MM.1S (cell line): ENCODE measurements around the gene C21orf58.

Source experiments
- DNase-seq: peaks from one replicate; pipeline ENCODE4 v3.0.0-alpha.2; 2015
- H2AFZ ChIP-seq: fragments of 300-600 bp; sonication (generic); 2 replicates; pipeline ENCODE4 v1.6.0; 2016; ENCODE audit warnings: antibody characterized with exemption, low read length
- H3F3A ChIP-seq: fragments of 300-600 bp; sonication (generic); 2 replicates; pipeline ENCODE4 v1.6.1; 2016; ENCODE audit warnings: mild to moderate bottlenecking, antibody characterized with exemption, low read length, moderate library complexity, mixed read lengths; ENCODE audit not compliant: insufficient read depth
- H3K27ac ChIP-seq: fragments of 300-600 bp; sonication (generic); 2 replicates; pipeline ENCODE4 v1.5.1; 2016; ENCODE audit warnings: mild to moderate bottlenecking, low read length
- H3K27me3 ChIP-seq: fragments of 300-600 bp; sonication (generic); replicated peaks from 2 replicates; pipeline ENCODE4 v1.6.0; 2016; ENCODE audit warnings: low read length; ENCODE audit not compliant: insufficient read depth
- H3K36me3 ChIP-seq: fragments of 300-600 bp; sonication (generic); replicated peaks from 2 replicates; pipeline ENCODE4 v1.6.1; 2016; ENCODE audit warnings: mild to moderate bottlenecking, low read length, mixed read lengths; ENCODE audit not compliant: insufficient read depth
- H3K4me1 ChIP-seq: fragments of 300-600 bp; sonication (generic); 2 replicates; pipeline ENCODE4 v1.6.1; 2016; ENCODE audit warnings: low read length, mixed read lengths
- H3K4me2 ChIP-seq: fragments of 300-600 bp; sonication (generic); 2 replicates; pipeline ENCODE4 v1.6.0; 2016; ENCODE audit warnings: low read depth, low read length
- H3K4me3 ChIP-seq: fragments of 300-600 bp; sonication (generic); 2 replicates; pipeline ENCODE4 v1.5.1; 2016; ENCODE audit warnings: low read length, mixed read lengths
- H3K79me2 ChIP-seq: fragments of 300-600 bp; sonication (generic); 2 replicates; pipeline ENCODE4 v1.6.1; 2016; ENCODE audit warnings: mixed run types, low read length, mixed read lengths
- H3K9ac ChIP-seq: fragments of 300-600 bp; sonication (generic); 2 replicates; pipeline ENCODE4 v1.6.1; 2016; ENCODE audit warnings: low read length, mixed read lengths
- H3K9me2 ChIP-seq: fragments of 300-600 bp; sonication (generic); replicated peaks from 2 replicates; pipeline ENCODE4 v1.6.1; 2016; ENCODE audit warnings: mild to moderate bottlenecking, low read length, mixed read lengths; ENCODE audit not compliant: insufficient read depth
- H3K9me3 ChIP-seq: fragments of 300-600 bp; sonication (generic); replicated peaks from 2 replicates; pipeline ENCODE4 v1.6.1; 2016; ENCODE audit warnings: mild to moderate bottlenecking, low read length, mixed read lengths; ENCODE audit not compliant: insufficient read depth
- H4K20me1 ChIP-seq: fragments of 300-600 bp; sonication (generic); 2 replicates; pipeline ENCODE4 v1.6.1; 2016; ENCODE audit warnings: mild to moderate bottlenecking, low read length, moderate library complexity, mixed read lengths; ENCODE audit not compliant: insufficient read depth
- EZH2 ChIP-seq: fragments of 300-600 bp; sonication (generic); optimal IDR thresholded peaks from 2 replicates; pipeline ENCODE3; 2017; ENCODE audit warnings: low read depth, mild to moderate bottlenecking, antibody characterized with exemption, low read length, mixed read lengths
- EZH2phosphoT487 ChIP-seq: fragments of 300-600 bp; sonication (generic); IDR thresholded peaks from 2 replicates; pipeline ENCODE4 v1.6.1; 2018; ENCODE audit warnings: antibody characterized with exemption, low read length
- TF ChIP-seq, protein P1 (sequence below): fragments of 300-600 bp; sonication (generic); IDR thresholded peaks from 2 replicates; pipeline ENCODE4 v1.5.1; 2016; ENCODE audit warnings: antibody characterized with exemption, low read length, mixed read lengths

Gene C21orf58

DNA sequence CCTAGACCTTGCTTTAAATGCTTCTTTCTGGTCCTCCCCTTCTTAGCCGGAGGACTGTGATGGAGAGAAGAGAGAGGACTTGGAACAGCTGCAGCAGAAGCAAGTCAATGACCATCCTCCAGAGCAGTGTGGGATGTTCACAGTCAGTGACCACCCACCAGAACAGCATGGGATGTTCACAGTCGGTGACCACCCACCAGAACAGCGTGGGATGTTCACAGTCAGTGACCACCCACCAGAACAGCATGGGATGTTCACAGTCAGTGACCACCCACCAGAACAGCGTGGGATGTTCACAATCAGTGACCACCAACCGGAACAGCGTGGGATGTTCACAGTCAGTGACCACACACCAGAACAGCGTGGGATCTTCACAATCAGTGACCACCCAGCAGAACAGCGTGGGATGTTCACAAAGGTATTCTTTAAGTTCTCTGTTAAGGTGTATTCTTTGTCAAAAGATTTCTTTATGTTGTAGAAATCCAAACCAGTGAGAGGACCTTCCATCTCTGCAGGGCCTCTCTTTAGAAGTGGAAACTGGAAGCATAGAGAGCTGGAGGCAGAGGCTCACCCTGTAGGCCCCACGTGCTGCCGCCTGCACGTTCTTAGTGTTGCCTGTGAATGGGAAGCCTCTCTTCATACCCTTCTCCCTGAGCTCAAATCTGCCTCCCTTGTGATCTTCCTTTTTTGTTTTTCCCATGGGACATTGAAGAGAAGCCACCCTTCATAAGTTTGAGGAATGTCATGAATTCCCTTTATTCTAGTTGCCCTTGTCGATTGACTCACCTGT is 10.9 kb upstream of the C21orf58 start:
- Histone ChIP-seq H3K27me3 (no peaks in the 10 kb centered on the region), H3K9me2 (no peaks in the 10 kb centered on the region), H4K20me1 (no peaks in the 10 kb centered on the region), H3F3A (no peaks in the 10 kb centered on the region), H3K36me3 (peaks cover 24% of the 10 kb centered on the region), H3K4me1 (no peaks in the 10 kb centered on the region), H3K9ac (no peak overlapping the region), H3K9me3 (no peaks in the 10 kb centered on the region), H3K4me3 (no peak overlapping the region), H3K79me2 (peaks cover 81% of the 10 kb centered on the region), H3K4me2 (no peak overlapping the region), H3K27ac (no peak overlapping the region), H2AFZ (no peak overlapping the region)
- no peak for DNase-seq
- no peak for TF ChIP-seq EZH2
- TF ChIP-seq, protein P1, sequence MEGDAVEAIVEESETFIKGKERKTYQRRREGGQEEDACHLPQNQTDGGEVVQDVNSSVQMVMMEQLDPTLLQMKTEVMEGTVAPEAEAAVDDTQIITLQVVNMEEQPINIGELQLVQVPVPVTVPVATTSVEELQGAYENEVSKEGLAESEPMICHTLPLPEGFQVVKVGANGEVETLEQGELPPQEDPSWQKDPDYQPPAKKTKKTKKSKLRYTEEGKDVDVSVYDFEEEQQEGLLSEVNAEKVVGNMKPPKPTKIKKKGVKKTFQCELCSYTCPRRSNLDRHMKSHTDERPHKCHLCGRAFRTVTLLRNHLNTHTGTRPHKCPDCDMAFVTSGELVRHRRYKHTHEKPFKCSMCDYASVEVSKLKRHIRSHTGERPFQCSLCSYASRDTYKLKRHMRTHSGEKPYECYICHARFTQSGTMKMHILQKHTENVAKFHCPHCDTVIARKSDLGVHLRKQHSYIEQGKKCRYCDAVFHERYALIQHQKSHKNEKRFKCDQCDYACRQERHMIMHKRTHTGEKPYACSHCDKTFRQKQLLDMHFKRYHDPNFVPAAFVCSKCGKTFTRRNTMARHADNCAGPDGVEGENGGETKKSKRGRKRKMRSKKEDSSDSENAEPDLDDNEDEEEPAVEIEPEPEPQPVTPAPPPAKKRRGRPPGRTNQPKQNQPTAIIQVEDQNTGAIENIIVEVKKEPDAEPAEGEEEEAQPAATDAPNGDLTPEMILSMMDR: no peak

DNA sequence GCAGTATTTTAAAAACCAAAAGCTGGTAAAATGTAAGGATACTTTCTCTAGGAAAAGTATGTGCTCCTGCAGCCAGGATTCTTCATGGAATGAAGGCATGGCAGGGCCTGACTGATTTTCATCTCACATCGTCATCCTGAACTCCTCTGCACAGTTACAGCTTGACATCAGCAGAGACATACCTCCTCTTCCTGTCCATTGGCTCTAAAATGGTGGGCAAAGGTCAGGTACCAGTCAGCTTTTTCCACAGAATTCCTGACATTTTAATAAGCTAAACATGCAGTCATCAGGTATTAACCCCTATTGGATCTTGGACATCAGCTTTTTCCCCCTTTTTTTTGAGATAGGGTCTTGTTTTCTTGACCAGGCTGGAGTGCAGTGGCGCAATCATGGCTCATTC is 6.1 kb upstream of the C21orf58 start:
- Histone ChIP-seq H3K79me2 (peaks cover 85% of the 10 kb centered on the region), H3K4me1 (peaks cover 11% of the 10 kb centered on the region), H3K36me3 (peaks cover 15% of the 10 kb centered on the region), H3K9me2 (no peaks in the 10 kb centered on the region), H3K9ac (no peak overlapping the region), H3K4me3 (no peak overlapping the region), H3K27me3 (no peaks in the 10 kb centered on the region), H3K9me3 (no peaks in the 10 kb centered on the region), H3K4me2 (no peak overlapping the region), H4K20me1 (no peaks in the 10 kb centered on the region), H3F3A (peaks cover 8% of the 10 kb centered on the region), H2AFZ (no peak overlapping the region), H3K27ac (no peak overlapping the region)
- DNase-seq: no peak
- TF ChIP-seq, protein P1: no peak
- TF ChIP-seq EZH2 (no peak), EZH2phosphoT487 (no peak)

DNA sequence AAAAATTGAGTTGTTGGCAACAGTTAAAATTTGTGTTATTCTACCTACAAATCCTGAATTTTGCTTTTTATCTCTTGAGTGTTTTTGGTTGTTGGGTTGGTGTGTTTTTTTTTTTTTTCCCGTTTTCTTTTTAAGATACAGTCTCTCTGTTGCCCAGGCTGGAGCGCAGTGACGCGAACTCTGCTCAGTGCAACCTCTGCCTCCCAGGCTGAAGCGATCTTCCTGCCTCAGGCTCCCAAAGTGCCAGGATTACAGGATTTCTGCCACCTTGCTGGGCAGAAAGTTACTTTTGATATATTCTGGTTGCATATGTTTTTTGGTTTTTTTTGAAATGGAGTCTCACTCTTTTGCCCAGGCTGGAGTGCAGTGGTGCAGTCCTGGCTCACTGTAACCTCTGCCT is 4.5 kb upstream of the C21orf58 start:
- peaks cover 85% of the 10 kb centered on the region for H3K79me2 ChIP-seq
- peaks cover 11% of the 10 kb centered on the region for H3K36me3 ChIP-seq
- no peak overlapping the region for H3K4me2 ChIP-seq
- H3F3A ChIP-seq: peaks cover 14% of the 10 kb centered on the region
- H4K20me1 ChIP-seq: no peaks in the 10 kb centered on the region
- H3K4me3 ChIP-seq: no peak overlapping the region
- H3K27me3 ChIP-seq: no peaks in the 10 kb centered on the region
- no peak overlapping the region for H2AFZ ChIP-seq
- H3K9me2 ChIP-seq: no peaks in the 10 kb centered on the region
- no peak for DNase-seq
- H3K9me3 ChIP-seq: no peaks in the 10 kb centered on the region
- no peak overlapping the region for H3K9ac ChIP-seq
- no peak for TF ChIP-seq EZH2phosphoT487
- H3K27ac ChIP-seq: no peak overlapping the region
- H3K4me1 ChIP-seq: peaks cover 11% of the 10 kb centered on the region

DNA sequence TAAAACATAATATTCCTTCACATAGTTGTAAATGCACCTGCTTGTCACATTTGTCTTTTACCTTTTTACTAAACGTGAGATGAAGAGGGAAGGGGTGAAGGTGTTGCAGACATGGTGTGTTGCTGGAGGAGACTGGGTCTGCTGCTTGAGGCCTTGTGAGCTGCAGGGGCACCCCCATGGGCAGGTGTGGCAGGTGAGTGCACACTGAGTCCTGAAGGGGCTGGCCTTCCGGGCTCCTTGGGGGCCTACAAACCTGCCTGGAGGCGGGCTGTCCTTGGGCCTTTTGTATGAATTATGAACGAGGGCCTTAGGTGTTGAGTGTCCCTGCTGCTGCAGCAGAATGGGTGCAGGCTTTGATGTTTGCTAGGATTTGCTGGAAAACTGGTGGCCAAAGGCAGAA is 4.0 kb upstream of the C21orf58 start:
- TF ChIP-seq, protein P1: no peak
- TF ChIP-seq EZH2phosphoT487: no peak
- no peak for TF ChIP-seq EZH2
- Histone ChIP-seq H3K9me3 (no peaks in the 10 kb centered on the region), H3K4me2 (no peak overlapping the region), H3K27me3 (no peaks in the 10 kb centered on the region), H3K79me2 (peaks cover 87% of the 10 kb centered on the region), H3K27ac (no peak overlapping the region), H3K9me2 (no peaks in the 10 kb centered on the region), H3K4me3 (no peak overlapping the region), H3F3A (peaks cover 14% of the 10 kb centered on the region), H3K9ac (no peak overlapping the region), H2AFZ (no peak overlapping the region), H4K20me1 (no peaks in the 10 kb centered on the region), H3K4me1 (peaks cover 12% of the 10 kb centered on the region), H3K36me3 (peaks cover 11% of the 10 kb centered on the region)
- DNase-seq: no peak
